Measurements from ENCODE around the gene CARHSP1.
"Not testable (repeated sequence)": the region's sequence is repeated elsewhere in the genome, so short reads cannot be mapped to it uniquely, and the experiment has no call there.

Gene CARHSP1

GRCh38 chr16:8846401-8846932, 22.3 kb downstream of the CARHSP1 start:
- DNase-seq: no peak
- in situ Hi-C loops (cut with HindIII; ENCODE audit: low pct_ligation_motif_present, low pct_unique_long_range_greater_than_20kb, low sequenced_read_pairs): no loop called here

DNA sequence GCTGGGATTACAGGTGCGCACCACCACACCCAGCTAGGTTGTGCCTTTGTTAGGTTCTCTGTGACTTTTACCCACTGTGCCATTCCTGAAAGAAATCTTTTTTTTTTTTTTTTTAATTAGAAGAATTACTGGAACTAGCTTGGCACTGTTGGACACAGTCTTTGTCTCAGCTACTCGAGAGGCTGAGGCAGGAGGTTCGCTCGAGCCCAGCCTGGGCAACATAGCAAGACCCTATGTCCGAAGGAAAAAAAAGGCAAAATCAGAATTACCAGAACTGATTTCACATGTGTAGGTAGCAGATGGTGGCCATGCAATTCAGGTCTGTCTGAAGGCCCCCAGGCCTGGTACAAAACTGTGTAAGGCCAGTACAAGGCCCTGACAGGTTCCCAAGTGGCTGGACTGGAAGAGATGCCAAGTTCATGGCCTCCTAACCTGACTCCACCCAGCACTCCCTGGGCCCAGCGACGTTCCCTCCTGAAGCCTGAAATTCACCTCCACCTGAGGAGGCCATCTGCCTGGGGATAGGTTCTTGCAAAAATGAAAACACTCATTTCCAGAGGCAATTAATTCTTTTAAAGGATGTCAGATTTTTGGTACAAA, 23.0 kb downstream of the CARHSP1 start:
- in situ Hi-C loops (cut with HindIII; ENCODE audit: low pct_ligation_motif_present, low pct_unique_long_range_greater_than_20kb, low sequenced_read_pairs): no loop called here

DNA sequence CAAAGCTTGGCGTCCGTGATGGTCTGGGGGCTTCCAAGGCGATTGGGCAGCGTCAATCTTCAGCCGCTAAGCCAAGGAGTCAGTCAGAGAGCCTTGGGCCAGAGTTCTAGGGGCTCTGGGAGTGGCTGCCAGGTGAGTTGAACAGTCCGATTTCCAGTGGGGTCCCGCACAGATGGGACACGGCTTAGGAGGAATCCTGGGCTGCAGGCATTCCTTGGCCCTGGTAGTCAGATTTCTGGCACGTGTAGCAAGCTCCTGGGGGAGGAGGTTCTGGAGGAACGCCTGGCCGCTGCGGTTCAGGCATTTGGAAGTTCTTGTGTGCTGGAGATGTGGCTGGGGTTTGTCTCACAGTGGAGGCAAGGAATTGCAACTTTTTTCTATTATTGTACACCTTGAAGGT, 25.5 kb downstream of the CARHSP1 start:
- DNase-seq; in situ Hi-C loops (cut with HindIII; ENCODE audit: low pct_ligation_motif_present, low pct_unique_long_range_greater_than_20kb, low sequenced_read_pairs): not testable (repeated sequence)

More for the DNA sequence above, 23.0 kb downstream of the CARHSP1 start:
- DNase-seq: no peak

- DNase-seq; in situ Hi-C loops (cut with HindIII; ENCODE audit: low pct_ligation_motif_present, low pct_unique_long_range_greater_than_20kb, low sequenced_read_pairs): not testable (repeated sequence)
Measured at GRCh38 chr16:8842016-8842415, 26.8 kb downstream of the CARHSP1 start.

DNA sequence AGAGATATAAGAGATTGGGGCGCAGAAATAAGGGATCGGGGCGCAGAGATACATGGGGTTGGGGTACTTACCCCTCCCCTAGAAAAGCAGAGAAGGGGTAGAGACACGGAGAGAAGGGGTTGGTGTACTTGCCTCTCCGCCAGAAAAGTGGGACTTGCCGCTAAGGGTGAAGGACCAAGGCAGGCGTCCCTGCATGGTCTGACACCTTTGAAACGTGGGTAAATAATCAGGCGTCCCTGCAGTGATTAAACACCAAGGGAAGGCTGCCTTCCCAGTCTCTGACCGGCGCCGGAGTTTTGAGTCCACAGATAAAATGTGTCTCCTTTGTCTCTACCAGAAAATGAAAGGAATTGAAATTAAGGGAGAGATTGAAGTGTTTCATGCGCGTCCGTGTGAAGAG, 31.2 kb downstream of the CARHSP1 start:
- in situ Hi-C loops (cut with HindIII; ENCODE audit: low pct_ligation_motif_present, low pct_unique_long_range_greater_than_20kb, low sequenced_read_pairs); DNase-seq: not testable (repeated sequence)

DNA sequence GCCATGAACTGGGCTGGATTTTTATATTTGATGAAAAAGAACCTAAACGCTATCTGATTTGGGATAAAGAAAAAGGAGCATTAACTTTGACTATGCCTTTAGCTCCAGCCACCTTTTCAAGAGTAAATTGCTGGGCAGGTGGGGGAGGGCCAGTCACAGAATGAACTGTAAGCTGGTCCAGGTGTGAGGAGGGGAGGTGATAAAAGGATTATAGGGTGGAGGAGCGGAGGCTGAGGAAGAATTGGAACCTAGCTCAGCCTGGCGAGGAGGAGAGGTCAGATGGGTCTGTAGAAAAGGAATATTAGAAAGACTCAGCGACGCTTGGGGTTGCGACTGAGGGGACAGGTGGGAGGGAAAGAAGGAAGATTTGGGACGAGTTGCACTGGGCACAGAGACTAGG, 32.0 kb downstream of the CARHSP1 start:
- DNase-seq; in situ Hi-C loops (cut with HindIII; ENCODE audit: low pct_ligation_motif_present, low pct_unique_long_range_greater_than_20kb, low sequenced_read_pairs): not testable (repeated sequence)

- in situ Hi-C loops (cut with HindIII; ENCODE audit: low pct_ligation_motif_present, low pct_unique_long_range_greater_than_20kb, low sequenced_read_pairs): no loop called here
- DNase-seq: no peak
Measured at GRCh38 chr16:8832717-8833105, 36.1 kb downstream of the CARHSP1 start.

- in situ Hi-C loops (cut with HindIII; ENCODE audit: low pct_ligation_motif_present, low pct_unique_long_range_greater_than_20kb, low sequenced_read_pairs): no loop called here
- DNase-seq: no peak
Measured at GRCh38 chr16:8831871-8832716, 36.7 kb downstream of the CARHSP1 start.

DNA sequence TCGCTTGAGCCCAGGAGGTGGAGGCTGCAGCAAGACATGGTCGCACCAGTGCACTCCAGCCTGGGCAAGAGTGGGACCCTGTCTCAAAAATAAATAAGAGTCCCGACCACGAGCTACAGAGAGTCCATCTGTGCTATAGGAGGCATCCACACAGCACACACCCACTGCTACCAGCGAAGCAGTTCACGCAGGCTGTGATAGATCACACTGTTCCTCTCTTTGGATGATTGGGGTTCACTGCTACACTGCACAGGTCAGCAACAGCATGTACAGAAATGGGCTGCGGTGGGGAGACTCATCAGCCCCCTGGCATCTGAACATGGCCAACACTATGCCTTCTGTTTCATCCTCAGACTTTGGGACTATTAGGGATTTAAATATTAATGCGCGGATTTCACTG, 37.4 kb downstream of the CARHSP1 start:
- DNase-seq: no peak
- in situ Hi-C loops (cut with HindIII; ENCODE audit: low pct_ligation_motif_present, low pct_unique_long_range_greater_than_20kb, low sequenced_read_pairs): no loop called here

DNA sequence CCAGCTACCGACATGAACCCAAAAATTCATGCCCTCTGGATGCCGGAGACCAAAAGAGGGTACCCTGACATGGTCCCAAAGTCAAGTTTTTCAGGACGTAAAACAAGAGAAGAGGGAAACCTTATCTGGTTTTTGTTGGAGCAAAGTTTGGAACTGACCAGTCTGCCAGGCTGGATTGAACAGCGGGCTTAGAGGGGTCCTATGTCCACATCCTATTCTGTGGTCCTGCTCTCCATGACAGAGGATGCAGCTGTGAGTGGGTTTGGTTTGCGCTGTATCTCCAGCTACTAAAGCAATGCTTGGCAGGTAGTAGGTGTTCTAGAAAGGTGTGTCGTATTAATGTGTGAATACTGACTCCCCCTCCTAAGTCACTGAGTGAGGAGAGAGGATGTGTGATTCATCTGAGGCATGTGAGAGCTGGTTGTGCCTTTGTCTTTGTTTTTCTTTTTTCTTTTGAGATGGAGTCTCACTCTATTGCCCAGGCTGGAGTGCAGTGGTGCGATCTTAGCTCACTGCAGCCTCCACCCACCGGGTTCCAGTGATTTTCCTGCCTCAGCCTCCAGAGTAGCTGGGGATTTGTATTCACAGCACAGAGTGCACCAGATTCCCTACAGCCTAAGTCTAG, 40.2 kb downstream of the CARHSP1 start:
- no peak for DNase-seq
- in situ Hi-C loops (cut with HindIII; ENCODE audit: low pct_ligation_motif_present, low pct_unique_long_range_greater_than_20kb, low sequenced_read_pairs): no loop called here

GRCh38 chr16:8826278-8826879, 42.4 kb downstream of the CARHSP1 start:
- in situ Hi-C loops (cut with HindIII; ENCODE audit: low pct_ligation_motif_present, low pct_unique_long_range_greater_than_20kb, low sequenced_read_pairs): no loop called here

DNA sequence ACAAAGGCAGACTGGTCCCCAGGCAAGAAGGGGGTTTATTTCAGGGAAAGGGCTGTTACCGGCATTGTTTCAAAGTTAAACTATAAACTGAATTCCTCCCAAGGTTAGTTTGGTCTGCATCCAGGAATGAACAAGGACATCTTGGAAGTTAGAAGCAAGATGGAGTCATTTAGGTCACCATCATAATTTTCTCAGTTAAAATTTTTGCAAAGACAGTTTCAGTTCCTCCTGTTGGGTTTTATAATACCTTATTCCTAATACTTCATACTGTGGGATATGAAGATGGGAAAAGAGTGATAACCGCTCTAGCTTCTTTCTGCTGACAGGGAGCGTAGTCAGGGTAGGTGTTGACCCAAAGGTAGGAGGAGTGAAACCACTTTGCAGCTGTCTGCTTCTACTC, 46.4 kb downstream of the CARHSP1 start:
- DNase-seq: no peak
- in situ Hi-C loops (cut with HindIII; ENCODE audit: low pct_ligation_motif_present, low pct_unique_long_range_greater_than_20kb, low sequenced_read_pairs): no loop called here

More at GRCh38 chr16:8826278-8826879, 42.4 kb downstream of the CARHSP1 start:
- no peak for DNase-seq

DNA sequence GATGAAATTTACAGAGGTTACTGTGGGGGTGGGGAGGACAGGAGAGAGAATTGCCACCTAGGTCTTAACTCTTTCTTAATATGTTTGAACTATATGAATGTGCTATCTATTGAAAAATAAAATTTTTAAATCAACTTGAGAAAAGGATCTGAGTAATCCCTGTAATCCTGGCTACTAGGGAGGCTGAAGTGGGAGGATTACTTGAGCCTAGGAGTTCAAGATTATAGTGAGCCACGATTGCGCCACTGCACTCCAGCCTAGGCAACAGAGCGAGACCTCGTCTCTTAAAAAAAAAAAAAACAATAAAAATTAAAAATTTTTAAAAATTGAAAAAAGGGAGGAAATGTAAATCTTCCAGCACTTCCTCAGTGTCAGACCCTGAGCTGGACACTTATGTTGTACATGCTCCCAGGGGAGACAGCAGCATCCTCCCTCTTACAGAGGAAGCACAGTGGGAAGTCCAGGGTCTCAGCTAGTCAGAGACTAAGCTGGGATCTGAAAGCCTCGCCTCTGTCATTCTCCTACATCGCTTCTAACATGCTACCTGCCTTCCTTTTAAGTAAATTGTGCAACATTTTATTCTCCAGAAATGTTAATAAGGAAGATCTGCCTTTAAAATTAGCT, 49.3 kb downstream of the CARHSP1 start:
- in situ Hi-C loops (cut with HindIII; ENCODE audit: low pct_ligation_motif_present, low pct_unique_long_range_greater_than_20kb, low sequenced_read_pairs): no loop called here
- DNase-seq: no peak

DNA sequence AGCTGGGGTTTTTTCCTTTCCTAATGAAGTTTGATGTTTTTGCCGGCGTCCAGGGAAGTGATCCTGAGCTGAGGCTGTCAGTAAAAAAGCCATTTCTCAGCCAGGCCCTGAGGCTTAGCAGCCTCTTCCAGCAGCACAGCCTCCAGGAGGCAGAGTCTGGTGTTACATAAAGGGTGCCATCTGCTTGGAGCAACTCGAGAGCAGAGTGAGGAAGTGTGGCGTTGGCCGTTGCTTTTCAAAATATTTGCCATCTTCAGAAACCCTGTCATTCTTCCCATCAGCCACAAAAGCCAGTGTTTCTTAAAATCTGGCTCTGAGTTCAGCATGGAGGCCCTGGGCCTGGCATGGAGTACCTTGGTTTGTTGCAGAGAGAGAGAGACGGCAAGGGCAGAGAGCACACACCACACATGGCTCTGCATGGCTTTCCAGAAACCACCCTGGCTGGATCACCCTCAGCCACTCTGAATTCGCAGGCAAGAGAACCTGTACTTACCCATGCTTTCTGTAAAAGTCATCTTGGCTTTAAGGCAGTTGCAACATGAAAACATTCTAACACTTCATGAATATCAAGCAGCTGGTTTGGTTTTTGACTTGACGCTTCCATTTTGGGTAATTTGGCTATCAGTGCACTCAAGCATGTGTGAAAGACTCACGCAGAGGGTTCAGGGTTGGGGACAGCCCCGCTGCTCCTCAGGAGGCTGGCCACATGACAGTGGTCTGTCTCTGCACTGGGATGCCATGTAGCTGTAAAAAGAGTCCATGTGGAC, 50.1 kb downstream of the CARHSP1 start:
- in situ Hi-C loops (cut with HindIII; ENCODE audit: low pct_ligation_motif_present, low pct_unique_long_range_greater_than_20kb, low sequenced_read_pairs): no loop called here
- DNase-seq: no peak

DNA sequence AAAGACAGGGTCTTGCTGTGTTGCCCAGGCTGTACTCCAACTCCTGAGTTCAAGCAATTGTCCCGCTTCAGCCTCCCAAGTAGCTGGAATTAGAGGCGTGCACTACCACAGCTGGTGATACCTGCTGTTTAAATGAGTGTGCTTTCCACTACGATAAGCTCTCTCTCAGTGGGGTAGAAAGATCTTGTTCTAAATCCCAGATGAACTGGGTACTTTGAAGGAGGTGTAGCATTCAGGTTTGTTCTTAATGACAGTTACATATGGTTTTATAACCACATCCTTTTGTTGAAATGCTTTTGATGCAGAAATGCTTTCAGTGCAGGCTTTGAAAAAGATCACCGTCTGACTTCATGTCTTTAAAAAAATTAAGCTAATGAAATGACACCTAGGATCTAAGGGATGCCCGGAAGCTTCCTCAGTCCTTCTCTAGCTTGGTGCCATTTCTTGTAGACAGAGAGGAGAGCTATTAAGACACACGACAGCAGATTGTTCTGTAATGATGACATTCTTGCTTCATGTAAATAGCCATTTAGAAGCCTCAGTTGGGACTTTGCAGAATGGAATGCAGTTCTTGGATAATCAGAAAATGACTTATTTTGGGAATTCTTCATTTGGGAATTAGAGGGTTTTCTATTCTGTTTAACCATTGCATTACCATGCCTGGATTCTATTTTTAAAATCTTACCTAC, 51.7 kb downstream of the CARHSP1 start:
- in situ Hi-C loops (cut with HindIII; ENCODE audit: low pct_ligation_motif_present, low pct_unique_long_range_greater_than_20kb, low sequenced_read_pairs): no loop called here
- DNase-seq: no peak

- in situ Hi-C loops (cut with HindIII; ENCODE audit: low pct_ligation_motif_present, low pct_unique_long_range_greater_than_20kb, low sequenced_read_pairs): no loop called here
- no peak for DNase-seq
Measured at GRCh38 chr16:8814095-8814806, 54.6 kb downstream of the CARHSP1 start.

Data from ACHN (cell line).